K562 (cell line): ENCODE results near the gene MRPL37. TPM values are rescaled to one million over a fixed set of nuclear protein-coding genes. Genes with fewer than 3 reads are reported as not detected.

Experiments used
- CHD1 ChIP-seq: fragments of 200-600 bp; sonication (generic); IDR thresholded peaks from one replicate; pipeline ENCODE4 v1.6.1; 2012; ENCODE audit warnings: mild to moderate bottlenecking, moderate library complexity, low read length, inconsistent platforms
- COPS2 ChIP-seq: fragments of 450-650 bp; conservative IDR thresholded peaks from 2 replicates; pipeline ENCODE4 v1.6.1; 2016; ENCODE audit warnings: mild to moderate bottlenecking, moderate library complexity
- GABPB1 ChIP-seq: sonication (generic); formaldehyde crosslinking; IDR thresholded peaks from 2 replicates; pipeline ENCODE4 v1.8.0; 2022; ENCODE audit warnings: mild to moderate bottlenecking, missing genetic modification reagents
- HDAC2 ChIP-seq: fragments of 450-650 bp; IDR thresholded peaks from 2 replicates; pipeline ENCODE4 v1.6.1; 2016; ENCODE audit warnings: mild to moderate bottlenecking
- NFXL1 ChIP-seq: fragments of 450-650 bp; formaldehyde crosslinking; IDR thresholded peaks from 2 replicates; pipeline ENCODE4 v1.4.0; 2021; ENCODE audit warnings: mild to moderate bottlenecking
- NR2C2 ChIP-seq, 2 experiments: fragments of 200-800 bp in 1 of 2; sonication (Bioruptor generic) in 1 of 2; sonication (generic) in 1 of 2; formaldehyde crosslinking in 1 of 2; IDR thresholded peaks; 2 replicates each; pipeline versions ENCODE4 v1.6.1 to v1.8.0; 2016 to 2022; ENCODE audit warnings: mild to moderate bottlenecking in 1 of 2, missing compliant biosample characterization in 1 of 2, missing genetic modification characterization in 1 of 2, missing genetic modification reagents in 1 of 2
- RBM25 ChIP-seq: fragments of 200-400 bp; formaldehyde crosslinking; IDR thresholded peaks from 2 replicates; pipeline ENCODE4 v1.6.1; 2018; ENCODE audit warnings: low read length, low read depth, moderate library complexity; ENCODE audit not compliant: severe bottlenecking
- TOE1 ChIP-seq, 2 experiments: fragments of 450-650 bp in 1 of 2; sonication (generic) in 1 of 2; formaldehyde crosslinking in 1 of 2; IDR thresholded peaks; 2 replicates each; pipeline versions ENCODE4 v1.7.1 to v1.8.0; 2016 to 2022; ENCODE audit warnings: borderline replicate concordance in 2 of 2, mild to moderate bottlenecking in 2 of 2, antibody characterized with exemption in 1 of 2, inconsistent platforms in 1 of 2, low read depth in 1 of 2, missing genetic modification reagents in 1 of 2, moderate library complexity in 1 of 2
- ZFX ChIP-seq: sonication (generic); formaldehyde crosslinking; IDR thresholded peaks from 2 replicates; pipeline ENCODE4 v1.8.0; 2022; ENCODE audit warnings: mild to moderate bottlenecking, missing genetic modification reagents, moderate library complexity
- ZSCAN29 ChIP-seq: fragments of 450-650 bp; IDR thresholded peaks from 2 replicates; pipeline ENCODE4 v1.6.1; 2017
- polyA plus RNA-seq, 8 experiments: library from polyadenylated mRNA; depleted of rRNA in 4 of 8; stranded (reverse) in 5 of 8; unstranded in 3 of 8; fragments of >200 nt; fragmentation: Nextera tagmentation in 2 of 8; fragmentation: Illumina TruSeq in 1 of 8; extraction: Ambion mirVana in 2 of 8; extraction: Trizol in 1 of 8; gene quantifications; 2 replicates each; pipeline versions ENCODE4 v1.2.1 to v1.2.3, GENCODE V29; 2011 to 2014; ENCODE audit warnings: inconsistent platforms in 1 of 8, missing spikeins in 1 of 8
- total RNA-seq, 7 experiments: library from RNA; depleted of rRNA in 6 of 7; stranded (reverse); fragments of >200 nt in 6 of 7; fragmentation: Illumina TruSeq in 2 of 7; extraction: Trizol in 2 of 7; gene quantifications; 2 replicates each; pipeline versions ENCODE4 v1.2.1 to v1.2.3, GENCODE V29; 2011 to 2021; ENCODE audit warnings: low replicate concordance in 1 of 7
- TF ChIP-seq, protein P1 (sequence below): fragments of 450-650 bp; conservative IDR thresholded peaks from 2 replicates; pipeline ENCODE4 v1.6.1; 2016; ENCODE audit warnings: missing genetic modification characterization, low read depth, mild to moderate bottlenecking, missing compliant biosample characterization, moderate library complexity
- TF ChIP-seq, protein P2 (sequence below): sonication (generic); formaldehyde crosslinking; IDR thresholded peaks from 2 replicates; pipeline ENCODE4 v1.8.1; 2023; ENCODE audit warnings: missing genetic modification reagents, mild to moderate bottlenecking, borderline replicate concordance
- TF ChIP-seq, protein P3 (sequence below), 2 experiments: IDR thresholded peaks in 1 of 2; conservative IDR thresholded peaks in 1 of 2; 2 replicates each; pipeline ENCODE4 v1.6.1; 2016; ENCODE audit warnings: low read depth in 2 of 2, mild to moderate bottlenecking in 1 of 2, missing compliant biosample characterization in 1 of 2, missing genetic modification characterization in 1 of 2, moderate library complexity in 1 of 2
- TF ChIP-seq, protein P4 (sequence below): fragments of 150-350 bp; conservative IDR thresholded peaks from 2 replicates; pipeline ENCODE4 v1.6.1; 2014; ENCODE audit warnings: low read length

MRPL37 gene
- total and polyA plus RNA-seq, 9 of the 15 experiments (the other 6 are each of a cell fraction or from before 2014, with no cell fraction given) = 52.2 to 303 (median 180) TPM

DNA sequence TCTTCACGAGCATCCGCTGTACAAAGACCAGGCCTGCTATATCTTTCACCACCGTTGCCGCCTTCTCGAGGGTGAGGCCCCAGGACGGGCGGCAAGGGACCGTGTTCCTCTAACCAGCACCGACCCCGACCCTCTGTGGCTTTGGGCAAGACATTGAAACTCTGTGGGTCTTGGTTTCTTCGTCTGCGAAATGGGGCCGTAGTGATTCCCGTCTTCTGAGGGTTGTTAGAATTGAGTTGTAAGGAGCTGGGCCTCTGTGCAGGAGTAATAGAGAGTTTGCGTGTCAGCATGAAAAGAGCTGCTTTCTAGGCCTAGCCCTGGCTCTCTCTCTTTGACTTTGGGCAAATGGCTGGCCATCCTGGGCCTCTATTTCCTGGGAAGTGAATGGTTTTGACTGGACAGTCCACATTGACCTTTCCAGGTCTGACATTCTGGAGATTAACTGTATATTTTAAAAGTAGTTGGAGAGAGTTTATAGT lies 591 bp downstream of the MRPL37 start (continued):
- peak; percentile 0; the same call in 1 of the 2 replicates for TF ChIP-seq GABPB1 (CRISPR knock-in tag)
- 0 out of 2 replicates have a peak, but pooled peaks have one; percentile 12 for TF ChIP-seq HDAC2
- TF ChIP-seq RBM25 = peak; percentile 50
- peak; percentile 47; the same call in 1 of the 2 replicates for TF ChIP-seq ZFX (CRISPR knock-in tag)
- TF ChIP-seq, protein P1, sequence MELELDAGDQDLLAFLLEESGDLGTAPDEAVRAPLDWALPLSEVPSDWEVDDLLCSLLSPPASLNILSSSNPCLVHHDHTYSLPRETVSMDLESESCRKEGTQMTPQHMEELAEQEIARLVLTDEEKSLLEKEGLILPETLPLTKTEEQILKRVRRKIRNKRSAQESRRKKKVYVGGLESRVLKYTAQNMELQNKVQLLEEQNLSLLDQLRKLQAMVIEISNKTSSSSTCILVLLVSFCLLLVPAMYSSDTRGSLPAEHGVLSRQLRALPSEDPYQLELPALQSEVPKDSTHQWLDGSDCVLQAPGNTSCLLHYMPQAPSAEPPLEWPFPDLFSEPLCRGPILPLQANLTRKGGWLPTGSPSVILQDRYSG (tag) = 0 out of 2 replicates have a peak, but pooled peaks have one; percentile 16
- no peak for TF ChIP-seq COPS2
- TF ChIP-seq, protein P2, sequence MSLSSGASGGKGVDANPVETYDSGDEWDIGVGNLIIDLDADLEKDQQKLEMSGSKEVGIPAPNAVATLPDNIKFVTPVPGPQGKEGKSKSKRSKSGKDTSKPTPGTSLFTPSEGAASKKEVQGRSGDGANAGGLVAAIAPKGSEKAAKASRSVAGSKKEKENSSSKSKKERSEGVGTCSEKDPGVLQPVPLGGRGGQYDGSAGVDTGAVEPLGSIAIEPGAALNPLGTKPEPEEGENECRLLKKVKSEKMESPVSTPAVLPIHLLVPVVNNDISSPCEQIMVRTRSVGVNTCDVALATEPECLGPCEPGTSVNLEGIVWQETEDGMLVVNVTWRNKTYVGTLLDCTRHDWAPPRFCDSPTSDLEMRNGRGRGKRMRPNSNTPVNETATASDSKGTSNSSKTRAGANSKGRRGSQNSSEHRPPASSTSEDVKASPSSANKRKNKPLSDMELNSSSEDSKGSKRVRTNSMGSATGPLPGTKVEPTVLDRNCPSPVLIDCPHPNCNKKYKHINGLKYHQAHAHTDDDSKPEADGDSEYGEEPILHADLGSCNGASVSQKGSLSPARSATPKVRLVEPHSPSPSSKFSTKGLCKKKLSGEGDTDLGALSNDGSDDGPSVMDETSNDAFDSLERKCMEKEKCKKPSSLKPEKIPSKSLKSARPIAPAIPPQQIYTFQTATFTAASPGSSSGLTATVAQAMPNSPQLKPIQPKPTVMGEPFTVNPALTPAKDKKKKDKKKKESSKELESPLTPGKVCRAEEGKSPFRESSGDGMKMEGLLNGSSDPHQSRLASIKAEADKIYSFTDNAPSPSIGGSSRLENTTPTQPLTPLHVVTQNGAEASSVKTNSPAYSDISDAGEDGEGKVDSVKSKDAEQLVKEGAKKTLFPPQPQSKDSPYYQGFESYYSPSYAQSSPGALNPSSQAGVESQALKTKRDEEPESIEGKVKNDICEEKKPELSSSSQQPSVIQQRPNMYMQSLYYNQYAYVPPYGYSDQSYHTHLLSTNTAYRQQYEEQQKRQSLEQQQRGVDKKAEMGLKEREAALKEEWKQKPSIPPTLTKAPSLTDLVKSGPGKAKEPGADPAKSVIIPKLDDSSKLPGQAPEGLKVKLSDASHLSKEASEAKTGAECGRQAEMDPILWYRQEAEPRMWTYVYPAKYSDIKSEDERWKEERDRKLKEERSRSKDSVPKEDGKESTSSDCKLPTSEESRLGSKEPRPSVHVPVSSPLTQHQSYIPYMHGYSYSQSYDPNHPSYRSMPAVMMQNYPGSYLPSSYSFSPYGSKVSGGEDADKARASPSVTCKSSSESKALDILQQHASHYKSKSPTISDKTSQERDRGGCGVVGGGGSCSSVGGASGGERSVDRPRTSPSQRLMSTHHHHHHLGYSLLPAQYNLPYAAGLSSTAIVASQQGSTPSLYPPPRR (CRISPR knock-in tag) = peak; percentile 21; the same call in 1 of the 2 replicates
- peak; percentile 84 for TF ChIP-seq NR2C2 (CRISPR knock-in tag; IDR thresholded peaks at IDR 0.05)
- peak; percentile 50; the same call in 1 of the 2 replicates for TF ChIP-seq NR2C2 (tag; IDR thresholded peaks at IDR 0.05)
- TF ChIP-seq, protein P3, sequence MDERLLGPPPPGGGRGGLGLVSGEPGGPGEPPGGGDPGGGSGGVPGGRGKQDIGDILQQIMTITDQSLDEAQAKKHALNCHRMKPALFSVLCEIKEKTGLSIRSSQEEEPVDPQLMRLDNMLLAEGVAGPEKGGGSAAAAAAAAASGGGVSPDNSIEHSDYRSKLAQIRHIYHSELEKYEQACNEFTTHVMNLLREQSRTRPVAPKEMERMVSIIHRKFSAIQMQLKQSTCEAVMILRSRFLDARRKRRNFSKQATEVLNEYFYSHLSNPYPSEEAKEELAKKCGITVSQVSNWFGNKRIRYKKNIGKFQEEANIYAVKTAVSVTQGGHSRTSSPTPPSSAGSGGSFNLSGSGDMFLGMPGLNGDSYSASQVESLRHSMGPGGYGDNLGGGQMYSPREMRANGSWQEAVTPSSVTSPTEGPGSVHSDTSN (CRISPR knock-in tag; IDR thresholded peaks at IDR 0.05; ENCODE audit: low read depth) = no peak
- TF ChIP-seq, protein P3 (tag; conservative IDR thresholded peaks at IDR 0.05; ENCODE audit: low read depth) = 0 out of 2 replicates have a peak, but pooled peaks have one; percentile 28
- TF ChIP-seq NFXL1 (CRISPR knock-in tag) = no peak
- TF ChIP-seq, protein P4, sequence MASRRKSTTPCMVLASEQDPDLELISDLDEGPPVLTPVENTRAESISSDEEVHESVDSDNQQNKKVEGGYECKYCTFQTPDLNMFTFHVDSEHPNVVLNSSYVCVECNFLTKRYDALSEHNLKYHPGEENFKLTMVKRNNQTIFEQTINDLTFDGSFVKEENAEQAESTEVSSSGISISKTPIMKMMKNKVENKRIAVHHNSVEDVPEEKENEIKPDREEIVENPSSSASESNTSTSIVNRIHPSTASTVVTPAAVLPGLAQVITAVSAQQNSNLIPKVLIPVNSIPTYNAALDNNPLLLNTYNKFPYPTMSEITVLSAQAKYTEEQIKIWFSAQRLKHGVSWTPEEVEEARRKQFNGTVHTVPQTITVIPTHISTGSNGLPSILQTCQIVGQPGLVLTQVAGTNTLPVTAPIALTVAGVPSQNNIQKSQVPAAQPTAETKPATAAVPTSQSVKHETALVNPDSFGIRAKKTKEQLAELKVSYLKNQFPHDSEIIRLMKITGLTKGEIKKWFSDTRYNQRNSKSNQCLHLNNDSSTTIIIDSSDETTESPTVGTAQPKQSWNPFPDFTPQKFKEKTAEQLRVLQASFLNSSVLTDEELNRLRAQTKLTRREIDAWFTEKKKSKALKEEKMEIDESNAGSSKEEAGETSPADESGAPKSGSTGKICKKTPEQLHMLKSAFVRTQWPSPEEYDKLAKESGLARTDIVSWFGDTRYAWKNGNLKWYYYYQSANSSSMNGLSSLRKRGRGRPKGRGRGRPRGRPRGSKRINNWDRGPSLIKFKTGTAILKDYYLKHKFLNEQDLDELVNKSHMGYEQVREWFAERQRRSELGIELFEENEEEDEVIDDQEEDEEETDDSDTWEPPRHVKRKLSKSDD = no peak
- no peak for TF ChIP-seq TOE1 (IDR thresholded peaks at IDR 0.05; ENCODE audit: borderline replicate concordance)
- TF ChIP-seq TOE1 (CRISPR knock-in tag; IDR thresholded peaks at IDR 0.05; ENCODE audit: borderline replicate concordance, low read depth) = peak; percentile 84; the same call in 1 of the 2 replicates
- TF ChIP-seq CHD1 = peak; percentile 92
- TF ChIP-seq ZSCAN29 = 0 out of 2 replicates have a peak, but pooled peaks have one; percentile 3
